Measurements from ENCODE around the gene SHISA6.

GRCh38 chr17:11553135-11553534 lies 312.1 kb downstream of the SHISA6 start:
- no peak for TF ChIP-seq EP300 (IDR thresholded peaks at IDR 0.05; ENCODE audit: low read depth)
- TF ChIP-seq CTCF (IDR thresholded peaks at IDR 0.05), result no peak
- TF ChIP-seq POLR2AphosphoS5 (IDR thresholded peaks at IDR 0.05), result no peak
- TF ChIP-seq POLR2A (IDR thresholded peaks at IDR 0.05), result no peak

Data from transverse colon (tissue), 4 donors.